ENCODE data around the gene CDH7.
A peak's percentile ranks its signal among the peaks of the same experiment; 100 is the strongest.

CDH7 gene

GRCh38 chr18:65924904-65925303 lies 174.1 kb downstream of the CDH7 start:
- DNase-seq = no peak

GRCh38 chr18:65934874-65935273 lies 184.1 kb downstream of the CDH7 start:
- peak; percentile 72 for DNase-seq

GRCh38 chr18:65936678-65937077 lies 185.9 kb downstream of the CDH7 start:
- DNase-seq = peak; percentile 33

DNA sequence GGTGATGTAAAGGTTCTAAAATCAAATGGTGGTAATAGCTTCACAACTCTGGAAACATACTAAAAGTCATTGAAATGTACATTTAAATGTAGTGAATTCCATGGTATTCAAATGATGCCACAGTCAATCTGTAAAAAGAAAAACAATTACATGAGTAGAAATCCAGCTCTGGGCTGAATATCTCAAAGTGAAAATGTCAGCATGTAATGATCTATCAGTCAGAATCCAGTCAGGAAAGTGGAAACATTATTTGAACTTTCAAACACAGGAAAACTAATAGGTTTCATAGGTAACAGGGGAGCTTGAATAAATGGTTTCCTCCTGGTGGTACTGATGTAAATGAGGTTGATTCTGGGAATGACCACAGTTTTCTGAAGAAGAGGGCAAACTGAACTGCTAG lies 186.4 kb downstream of the CDH7 start:
- DNase-seq = no peak

GRCh38 chr18:65938592-65939372 lies 188.0 kb downstream of the CDH7 start:
- peak; percentile 94 for DNase-seq

Measured in DMS53 (cell line).